Smooth muscle cell (in vitro differentiated cells): ENCODE results near the gene PDE6C. TPM values are rescaled to one million over a fixed set of nuclear protein-coding genes. Genes with fewer than 3 reads are reported as not detected.
A peak's percentile ranks its signal among the peaks of the same experiment; 100 is the strongest.

Source experiments
- DNase-seq: peaks from one replicate; lab custom pipeline; 2025; ENCODE audit not compliant: unreplicated experiment; lab: John Stamatoyannopoulos, UW
- H2AFZ ChIP-seq: fragments of 200-600 bp; sonication (generic); 2 replicates; pipeline ENCODE4 v1.6.0; 2016; ENCODE audit warnings: antibody characterized with exemption, low read depth, mild to moderate bottlenecking
- H3F3A ChIP-seq: fragments of 200-600 bp; sonication (generic); 2 replicates; pipeline ENCODE4 v1.6.0; 2017; ENCODE audit warnings: antibody characterized with exemption, low read depth
- H3K27ac ChIP-seq: fragments of 200-600 bp; sonication (generic); 2 replicates; pipeline ENCODE4 v1.5.1; 2016; ENCODE audit warnings: low read depth, mild to moderate bottlenecking
- H3K27me3 ChIP-seq: fragments of 200-600 bp; sonication (generic); 2 replicates; pipeline ENCODE4 v1.6.1; 2016; ENCODE audit warnings: low read depth, mild to moderate bottlenecking
- H3K36me3 ChIP-seq: fragments of 200-600 bp; sonication (generic); 2 replicates; pipeline ENCODE4 v1.5.1; 2016; ENCODE audit warnings: low read depth
- H3K4me1 ChIP-seq: fragments of 200-600 bp; sonication (generic); 2 replicates; pipeline ENCODE4 v1.5.1; 2016; ENCODE audit warnings: low read depth
- H3K4me2 ChIP-seq: fragments of 200-600 bp; sonication (generic); 2 replicates; pipeline ENCODE4 v1.6.0; 2016; ENCODE audit warnings: mild to moderate bottlenecking
- H3K4me3 ChIP-seq: fragments of 200-600 bp; sonication (generic); 2 replicates; pipeline ENCODE4 v1.5.1; 2016; ENCODE audit warnings: mild to moderate bottlenecking
- H3K79me2 ChIP-seq: fragments of 200-600 bp; sonication (generic); 2 replicates; pipeline ENCODE4 v1.6.0; 2016; ENCODE audit warnings: low read depth, mild to moderate bottlenecking
- H3K9ac ChIP-seq: fragments of 200-600 bp; sonication (generic); 2 replicates; pipeline ENCODE4 v1.6.0; 2016; ENCODE audit warnings: low read depth
- H3K9me3 ChIP-seq: fragments of 200-600 bp; sonication (generic); replicated peaks from 2 replicates; pipeline ENCODE4 v1.5.1; 2016; ENCODE audit warnings: low read depth
- H4K20me1 ChIP-seq: fragments of 200-600 bp; sonication (generic); 2 replicates; pipeline ENCODE4 v1.6.0; 2016; ENCODE audit warnings: low read depth
- CTCF ChIP-seq: fragments of 200-600 bp; sonication (generic); IDR thresholded peaks from 2 replicates; pipeline ENCODE4 v1.5.1; 2017; ENCODE audit warnings: borderline replicate concordance, mild to moderate bottlenecking, antibody characterized with exemption; ENCODE audit not compliant: insufficient read depth, poor library complexity, severe bottlenecking
- WGBS: methylation state at CpG from one replicate; pipeline ENCODE4 v1.1.7; 2016; ENCODE audit warnings: low lambda C conversion rate; 5-methylcytosine and 5-hydroxymethylcytosine counted together
- polyA plus RNA-seq: library from polyadenylated mRNA; unstranded; fragments of >200 nt; fragmentation: Nextera tagmentation; extraction: Ambion mirVana; gene quantifications from 2 replicates; pipeline ENCODE4 v1.2.1, GENCODE V29; 2016
- total RNA-seq: library from RNA; depleted of rRNA; stranded (reverse); fragments of >200 nt; gene quantifications from 2 replicates; pipeline ENCODE4 v1.2.3, GENCODE V29; 2014

The PDE6C gene
- total and polyA plus RNA-seq, 2 experiments from 2014 or later: not detected

GRCh38 chr10:93599335-93599734 lies 13.0 kb upstream of the PDE6C start:
- Histone ChIP-seq H3K4me2 (no peak overlapping the region), H3K9ac (no peak overlapping the region), H3K36me3 (no peaks in the 10 kb centered on the region), H3K27me3 (peaks cover 55% of the 10 kb centered on the region), H4K20me1 (no peaks in the 10 kb centered on the region), H3K4me1 (peaks cover 14% of the 10 kb centered on the region), H2AFZ (no peak overlapping the region), H3K4me3 (no peak overlapping the region), H3K79me2 (no peaks in the 10 kb centered on the region), H3K9me3 (no peaks in the 10 kb centered on the region), H3K27ac (no peak overlapping the region), H3F3A (no peaks in the 10 kb centered on the region)
- no peak for TF ChIP-seq CTCF
- no peak for DNase-seq
- WGBS: 88% methylated on average over 1 of the region's 1 CpG

- Histone ChIP-seq H2AFZ (no peak overlapping the region), H3K79me2 (no peaks in the 10 kb centered on the region), H3K9ac (no peak overlapping the region), H3F3A (no peaks in the 10 kb centered on the region), H3K4me2 (no peak overlapping the region), H3K36me3 (no peaks in the 10 kb centered on the region), H3K4me1 (peaks cover 14% of the 10 kb centered on the region), H3K4me3 (no peak overlapping the region), H3K27ac (no peak overlapping the region), H4K20me1 (no peaks in the 10 kb centered on the region), H3K9me3 (no peaks in the 10 kb centered on the region), H3K27me3 (peaks cover 59% of the 10 kb centered on the region)
- no peak for DNase-seq
- 89% methylated on average over 4 of the region's 4 CpGs for WGBS
- no peak for TF ChIP-seq CTCF
Measured at GRCh38 chr10:93599778-93600177, 12.6 kb upstream of the PDE6C start.

GRCh38 chr10:93600446-93601145 lies 11.7 kb upstream of the PDE6C start:
- peak; percentile 25 for DNase-seq

More at GRCh38 chr10:93600446-93601145, 11.7 kb upstream of the PDE6C start:
- peak overlapping the region; percentile 48 for H3K4me3 ChIP-seq
- TF ChIP-seq CTCF: no peak
- no peaks in the 10 kb centered on the region for H3F3A ChIP-seq
- no peaks in the 10 kb centered on the region for H4K20me1 ChIP-seq
- H3K4me1 ChIP-seq: peaks cover 14% of the 10 kb centered on the region
- H2AFZ ChIP-seq: no peak overlapping the region
- H3K4me2 ChIP-seq: peak overlapping the region; percentile 93
- WGBS: 17% methylated on average over 48 of the region's 60 CpGs
- H3K9ac ChIP-seq: no peak overlapping the region
- peaks cover 64% of the 10 kb centered on the region for H3K27me3 ChIP-seq
- H3K27ac ChIP-seq: no peak overlapping the region
- no peaks in the 10 kb centered on the region for H3K36me3 ChIP-seq
- H3K9me3 ChIP-seq: no peaks in the 10 kb centered on the region
- no peaks in the 10 kb centered on the region for H3K79me2 ChIP-seq
